Fibroblast of lung (primary cell): Measurements from ENCODE around the gene UTS2.

Experiments used
- EZH2 ChIP-seq: IDR thresholded peaks from 2 replicates; pipeline ENCODE4 v1.5.1; 2012; ENCODE audit warnings: low read length, control low read depth, mild to moderate bottlenecking; ENCODE audit errors: missing control alignments
- TF ChIP-seq, protein P1 (sequence below), 2 donors: IDR thresholded peaks in 1 of 2; conservative IDR thresholded peaks in 1 of 2; 1 replicate in 1 of 2; 2 replicates in 1 of 2; pipeline ENCODE4 v1.5.1; 2011 to 2012; ENCODE audit warnings: low read length in 2 of 2, control low read depth in 1 of 2, inconsistent platforms in 1 of 2, low read depth in 1 of 2, mild to moderate bottlenecking in 1 of 2

DNA sequence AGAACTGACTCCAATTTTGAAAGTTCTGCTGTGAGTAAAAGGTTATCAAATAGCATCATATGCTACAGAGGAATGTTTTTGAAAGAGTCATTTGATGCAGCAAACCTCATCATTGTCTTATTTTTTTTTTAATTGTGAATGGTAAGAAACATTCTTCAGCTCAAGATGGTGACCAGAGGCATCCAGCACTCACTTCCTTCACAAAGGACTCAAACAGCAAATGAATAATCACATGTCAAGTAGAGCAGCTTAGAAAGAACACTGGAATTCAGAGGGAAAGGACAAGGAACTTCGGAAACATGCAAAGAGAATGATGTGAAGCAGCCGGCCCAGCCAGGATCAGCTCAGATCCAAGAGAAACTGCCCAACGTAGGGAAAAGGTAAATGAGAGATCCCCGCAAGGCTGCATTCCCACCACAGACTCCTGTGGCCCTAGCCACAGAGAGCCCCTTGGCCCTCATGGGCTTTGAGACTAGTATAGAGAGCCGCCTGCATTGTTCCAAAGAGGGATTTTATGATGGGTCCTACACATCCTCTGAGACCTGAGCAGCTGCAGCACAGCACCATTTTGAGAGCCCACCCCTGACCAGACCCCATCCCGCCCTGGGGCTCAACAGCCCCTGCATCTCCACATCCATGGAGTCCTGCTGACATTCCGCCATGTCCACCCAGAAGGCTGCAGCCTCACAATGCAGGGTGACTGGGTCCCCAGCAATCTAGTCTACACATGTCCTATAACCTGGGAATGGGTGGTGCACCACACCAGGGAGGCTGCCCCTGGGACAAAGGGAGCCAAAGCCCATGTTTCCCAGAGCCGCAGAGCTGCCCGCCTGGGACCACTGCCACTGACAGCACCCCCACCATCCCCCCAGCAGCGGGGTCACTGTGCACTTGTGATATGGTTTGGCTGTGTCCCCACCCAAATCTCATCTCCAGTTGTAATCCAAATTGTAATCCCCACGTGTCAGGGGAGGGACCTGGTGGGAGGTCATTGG, 21.2 kb upstream of the UTS2 start:
- TF ChIP-seq, protein P1, sequence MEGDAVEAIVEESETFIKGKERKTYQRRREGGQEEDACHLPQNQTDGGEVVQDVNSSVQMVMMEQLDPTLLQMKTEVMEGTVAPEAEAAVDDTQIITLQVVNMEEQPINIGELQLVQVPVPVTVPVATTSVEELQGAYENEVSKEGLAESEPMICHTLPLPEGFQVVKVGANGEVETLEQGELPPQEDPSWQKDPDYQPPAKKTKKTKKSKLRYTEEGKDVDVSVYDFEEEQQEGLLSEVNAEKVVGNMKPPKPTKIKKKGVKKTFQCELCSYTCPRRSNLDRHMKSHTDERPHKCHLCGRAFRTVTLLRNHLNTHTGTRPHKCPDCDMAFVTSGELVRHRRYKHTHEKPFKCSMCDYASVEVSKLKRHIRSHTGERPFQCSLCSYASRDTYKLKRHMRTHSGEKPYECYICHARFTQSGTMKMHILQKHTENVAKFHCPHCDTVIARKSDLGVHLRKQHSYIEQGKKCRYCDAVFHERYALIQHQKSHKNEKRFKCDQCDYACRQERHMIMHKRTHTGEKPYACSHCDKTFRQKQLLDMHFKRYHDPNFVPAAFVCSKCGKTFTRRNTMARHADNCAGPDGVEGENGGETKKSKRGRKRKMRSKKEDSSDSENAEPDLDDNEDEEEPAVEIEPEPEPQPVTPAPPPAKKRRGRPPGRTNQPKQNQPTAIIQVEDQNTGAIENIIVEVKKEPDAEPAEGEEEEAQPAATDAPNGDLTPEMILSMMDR (conservative IDR thresholded peaks at IDR 0.05 in 1 of 2, IDR thresholded peaks at IDR 0.05 in 1 of 2; ENCODE audit: low read depth in 1 of 2, low read length in 2 of 2) = no peak
- TF ChIP-seq EZH2 = no peak
